ENCODE results near the gene ZFP82. TPM values are rescaled to one million over a fixed set of nuclear protein-coding genes. Genes with fewer than 3 reads are reported as not detected.

Gene ZFP82
- total RNA-seq, 6 experiments from 2014 or later = 0.26 to 1.2 (median 0.74) TPM

DNA sequence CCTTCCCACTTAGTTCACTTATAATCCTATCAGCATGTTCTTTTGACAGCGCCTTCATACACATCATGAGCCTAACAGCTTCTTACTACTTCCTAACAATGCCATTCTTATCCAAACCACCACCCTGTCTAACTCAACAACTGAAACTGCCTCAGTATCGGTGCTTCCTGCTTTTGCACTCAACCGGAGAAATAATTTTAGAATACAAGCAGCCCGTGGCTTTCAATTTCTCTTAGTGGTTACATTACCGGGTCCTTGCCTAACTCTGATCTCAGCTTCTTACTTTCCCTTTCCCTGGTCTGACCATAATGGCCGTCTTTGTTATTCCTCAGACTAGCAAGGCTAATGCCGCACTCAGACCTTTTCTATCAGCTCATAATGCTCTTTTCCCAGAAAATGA, 17.0 kb downstream of the ZFP82 start:
- peaks cover 0 to 7% (median 0%) of the 10 kb centered on the region in 4 donors for H3K36me3 ChIP-seq
- 78% methylated on average over 7 of the region's 7 CpGs for WGBS (ENCODE audit: insufficient coverage, low coverage, low lambda C conversion rate, missing lambda C conversion rate)
- no peaks in the 10 kb centered on the region for H3K27me3 ChIP-seq
- H3K9me3 ChIP-seq = peaks cover 0 to under 1% (median 0%) of the 10 kb centered on the region in 4 donors
- ATAC-seq (no peak), DNase-seq (no peak)
- no peak overlapping the region for H3K27ac ChIP-seq
- no peak overlapping the region for H3K4me3 ChIP-seq
- intact Hi-C loops (cut with DNase I) = no loop called here
- H3K4me1 ChIP-seq = no peaks in the 10 kb centered on the region
- TF ChIP-seq, protein P1, sequence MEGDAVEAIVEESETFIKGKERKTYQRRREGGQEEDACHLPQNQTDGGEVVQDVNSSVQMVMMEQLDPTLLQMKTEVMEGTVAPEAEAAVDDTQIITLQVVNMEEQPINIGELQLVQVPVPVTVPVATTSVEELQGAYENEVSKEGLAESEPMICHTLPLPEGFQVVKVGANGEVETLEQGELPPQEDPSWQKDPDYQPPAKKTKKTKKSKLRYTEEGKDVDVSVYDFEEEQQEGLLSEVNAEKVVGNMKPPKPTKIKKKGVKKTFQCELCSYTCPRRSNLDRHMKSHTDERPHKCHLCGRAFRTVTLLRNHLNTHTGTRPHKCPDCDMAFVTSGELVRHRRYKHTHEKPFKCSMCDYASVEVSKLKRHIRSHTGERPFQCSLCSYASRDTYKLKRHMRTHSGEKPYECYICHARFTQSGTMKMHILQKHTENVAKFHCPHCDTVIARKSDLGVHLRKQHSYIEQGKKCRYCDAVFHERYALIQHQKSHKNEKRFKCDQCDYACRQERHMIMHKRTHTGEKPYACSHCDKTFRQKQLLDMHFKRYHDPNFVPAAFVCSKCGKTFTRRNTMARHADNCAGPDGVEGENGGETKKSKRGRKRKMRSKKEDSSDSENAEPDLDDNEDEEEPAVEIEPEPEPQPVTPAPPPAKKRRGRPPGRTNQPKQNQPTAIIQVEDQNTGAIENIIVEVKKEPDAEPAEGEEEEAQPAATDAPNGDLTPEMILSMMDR (IDR thresholded peaks at IDR 0.05) = no peak
- no peak for TF ChIP-seq POLR2A (IDR thresholded peaks at IDR 0.05)

DNA sequence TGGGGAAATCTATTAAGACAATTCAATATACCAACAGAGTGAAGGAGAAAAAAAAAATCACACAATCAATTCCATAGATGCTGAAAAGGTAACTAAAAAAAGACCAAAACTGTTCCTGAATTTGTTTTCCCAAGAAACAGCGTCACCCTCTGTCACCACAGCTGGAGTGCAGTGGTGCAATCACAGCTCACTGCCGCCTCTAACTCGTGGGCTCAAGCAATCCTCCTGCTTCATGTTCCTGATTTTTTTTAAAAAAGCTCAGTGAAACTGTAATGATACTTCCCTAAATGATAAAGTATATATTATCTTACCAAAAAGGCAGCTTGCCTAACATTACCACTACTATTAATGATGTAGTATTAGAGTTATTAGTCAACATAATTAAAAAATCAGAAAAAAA, 19.9 kb downstream of the ZFP82 start:
- Histone ChIP-seq H3K27ac (no peak overlapping the region), H3K9me3 (peaks cover 0 to 16% (median 2%) of the 10 kb centered on the region in 4 donors), H3K4me3 (no peak overlapping the region), H3K36me3 (peaks cover 0 to 13% (median 0%) of the 10 kb centered on the region in 4 donors), H3K27me3 (no peaks in the 10 kb centered on the region), H3K4me1 (no peaks in the 10 kb centered on the region)
- DNase-seq (no peak), ATAC-seq (no peak)
- TF ChIP-seq, protein P1 (IDR thresholded peaks at IDR 0.05) = no peak
- TF ChIP-seq POLR2A (IDR thresholded peaks at IDR 0.05) = no peak
- 81% methylated on average over 3 of the region's 3 CpGs for WGBS (ENCODE audit: insufficient coverage, low coverage, low lambda C conversion rate, missing lambda C conversion rate)
- intact Hi-C loops (cut with DNase I) = no loop called here

DNA sequence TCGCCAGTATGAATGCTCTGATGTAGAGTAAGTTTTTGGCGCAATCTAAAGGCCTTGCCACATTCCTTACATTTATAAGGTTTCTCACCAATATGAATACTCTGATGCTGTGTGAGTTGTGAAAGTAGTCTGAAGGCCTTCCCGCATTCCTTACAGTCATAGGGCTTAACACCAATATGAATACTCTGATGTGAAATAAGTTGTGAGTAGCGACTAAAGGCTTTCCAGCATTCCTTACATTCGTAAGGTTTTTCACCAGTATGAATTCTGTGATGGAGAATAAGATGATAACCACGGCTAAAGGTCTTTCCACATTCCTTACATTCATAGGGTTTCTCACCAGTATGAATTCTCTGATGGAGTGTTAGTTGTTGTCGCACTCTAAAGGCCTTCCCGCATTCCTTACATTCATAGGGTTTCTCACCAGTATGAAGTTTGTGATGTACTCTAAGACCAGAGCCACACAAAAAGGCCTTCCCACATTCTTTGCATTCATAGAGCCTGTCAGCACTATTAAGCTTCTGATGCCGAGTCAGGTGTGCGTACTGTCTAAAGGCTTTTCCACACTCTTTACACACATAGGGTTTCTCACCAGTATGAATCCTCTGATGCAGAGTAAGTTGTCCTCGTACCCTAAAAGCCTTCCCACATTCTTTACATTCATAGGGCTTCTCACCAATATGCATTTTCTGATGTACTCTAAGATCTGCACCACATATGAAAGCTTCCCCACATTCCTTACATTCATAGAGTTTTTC, 25.3 kb downstream of the ZFP82 start:
- ATAC-seq = no peak
- 95% methylated on average over 11 of the region's 11 CpGs for WGBS (ENCODE audit: insufficient coverage, low coverage, low lambda C conversion rate, missing lambda C conversion rate)
- Histone ChIP-seq H3K27me3 (no peaks in the 10 kb centered on the region), H3K27ac (no peak overlapping the region), H3K4me3 (no peak overlapping the region), H3K9me3 (peaks cover 0 to 52% (median 14%) of the 10 kb centered on the region in 4 donors), H3K36me3 (peaks cover 0 to 13% (median 0%) of the 10 kb centered on the region in 4 donors), H3K4me1 (no peaks in the 10 kb centered on the region)
- intact Hi-C loops (cut with DNase I) = no loop called here
- no peak for DNase-seq
- no peak for TF ChIP-seq POLR2A (IDR thresholded peaks at IDR 0.05)
- TF ChIP-seq, protein P1 (IDR thresholded peaks at IDR 0.05) = no peak

DNA sequence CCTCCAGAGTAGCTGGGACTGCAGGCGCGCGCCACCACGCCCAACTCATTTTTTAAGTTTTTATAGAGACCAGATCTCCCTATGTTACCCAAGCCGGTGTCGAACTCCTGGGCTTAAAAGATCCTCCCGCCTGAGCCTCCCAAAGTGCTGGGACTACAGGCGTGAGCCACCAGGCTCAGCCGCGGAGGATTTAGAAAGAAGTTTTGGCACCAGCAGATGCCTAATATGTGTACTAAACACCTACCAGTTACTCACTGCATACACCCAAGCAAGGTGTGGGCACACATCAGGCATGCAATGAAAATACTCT, 39.0 kb downstream of the ZFP82 start:
- ATAC-seq = no peak

More for the DNA sequence above, 39.0 kb downstream of the ZFP82 start:
- DNase-seq = peak in 1 of 3 donors; percentile 54
- H3K4me1 ChIP-seq = peaks cover 0 to 11% (median 3%) of the 10 kb centered on the region in 4 donors
- H3K9me3 ChIP-seq = no peaks in the 10 kb centered on the region
- H3K27ac ChIP-seq = peak overlapping the region in 2 of 3 donors; percentile 51 to 74
- H3K36me3 ChIP-seq = no peaks in the 10 kb centered on the region
- intact Hi-C loops (cut with DNase I) = no loop called here
- H3K4me3 ChIP-seq = peak overlapping the region; percentile 58 to 84 (median 80)
- H3K27me3 ChIP-seq = no peaks in the 10 kb centered on the region
- WGBS (ENCODE audit: insufficient coverage, low coverage, low lambda C conversion rate, missing lambda C conversion rate) = 54% methylated on average over 7 of the region's 10 CpGs
- TF ChIP-seq, protein P1 (IDR thresholded peaks at IDR 0.05) = no peak
- no peak for TF ChIP-seq POLR2A (IDR thresholded peaks at IDR 0.05)

All from right lobe of liver (tissue), 6 donors.